SJCRH30 (cell line): Measurements from ENCODE around the gene EEF1G. TPM values are rescaled to one million over a fixed set of nuclear protein-coding genes. Genes with fewer than 3 reads are reported as not detected.
A peak's percentile ranks its signal among the peaks of the same experiment; 100 is the strongest.

ENCODE experiments used
- DNase-seq, 2 experiments: peaks; one replicate each; pipeline ENCODE4 v3.0.0-alpha.2; 2015 to 2020
- H3K27ac ChIP-seq: fragments of 250-450 bp; sonication (Bioruptor Pico); 2 replicates; pipeline ENCODE4 v1.5.1; 2020; ENCODE audit warnings: mild to moderate bottlenecking, moderate library complexity
- H3K27me3 ChIP-seq: fragments of 250-450 bp; sonication (Bioruptor Pico); 2 replicates; pipeline ENCODE4 v1.5.1; 2020; ENCODE audit warnings: mild to moderate bottlenecking, moderate library complexity
- H3K36me3 ChIP-seq: fragments of 250-450 bp; sonication (Bioruptor Pico); 2 replicates; pipeline ENCODE4 v1.5.1; 2020; ENCODE audit warnings: mild to moderate bottlenecking, moderate library complexity
- H3K4me1 ChIP-seq: fragments of 250-450 bp; sonication (Bioruptor Pico); 2 replicates; pipeline ENCODE4 v1.5.1; 2020; ENCODE audit warnings: mild to moderate bottlenecking, moderate library complexity
- H3K4me3 ChIP-seq: fragments of 250-450 bp; sonication (Bioruptor Pico); 2 replicates; pipeline ENCODE4 v1.5.1; 2020; ENCODE audit warnings: mild to moderate bottlenecking, moderate library complexity
- H3K9me3 ChIP-seq: fragments of 250-450 bp; sonication (Bioruptor Pico); replicated peaks from 2 replicates; pipeline ENCODE4 v1.5.1; 2020; ENCODE audit warnings: mild to moderate bottlenecking, moderate library complexity
- total RNA-seq: library from RNA; depleted of rRNA; stranded (reverse); fragments of >200 nt; shearing (Covaris generic); gene quantifications from 2 replicates; pipeline ENCODE4 v1.2.3, GENCODE V29; 2014

Gene EEF1G
- total RNA-seq, 1 experiment from 2014 or later: 2,270 TPM

GRCh38 chr11:62610403-62610802 is 36.7 kb upstream of the EEF1G start:
- Histone ChIP-seq H3K4me1 (no peaks in the 10 kb centered on the region), H3K27me3 (no peaks in the 10 kb centered on the region), H3K36me3 (no peaks in the 10 kb centered on the region), H3K4me3 (no peak overlapping the region), H3K27ac (no peak overlapping the region), H3K9me3 (no peaks in the 10 kb centered on the region)
- DNase-seq: no peak

- Histone ChIP-seq H3K36me3 (no peaks in the 10 kb centered on the region), H3K9me3 (no peaks in the 10 kb centered on the region), H3K27me3 (no peaks in the 10 kb centered on the region), H3K27ac (no peak overlapping the region), H3K4me3 (no peak overlapping the region), H3K4me1 (no peaks in the 10 kb centered on the region)
- DNase-seq: no peak
Observed at GRCh38 chr11:62608776-62609175, 35.1 kb upstream of the EEF1G start.

DNA sequence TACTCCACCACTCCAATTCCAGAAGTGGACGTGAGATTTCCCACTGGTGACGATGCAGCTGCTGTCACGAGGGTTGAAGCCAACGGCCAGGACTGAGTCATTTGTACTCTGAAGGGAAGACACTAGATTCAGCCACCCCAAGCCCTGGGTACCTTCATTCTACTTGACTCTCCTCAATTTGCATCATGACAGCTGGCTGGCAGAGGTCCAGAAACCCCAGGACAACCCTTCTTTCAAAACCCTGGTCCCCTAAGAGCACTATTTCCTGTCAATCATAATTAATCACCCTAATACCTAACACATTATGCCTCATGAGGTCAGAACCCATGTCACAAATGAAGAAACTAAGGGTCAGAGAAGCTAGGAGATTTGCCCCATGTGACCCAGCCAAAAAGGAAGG is 34.0 kb upstream of the EEF1G start:
- Histone ChIP-seq H3K27me3 (no peaks in the 10 kb centered on the region), H3K4me1 (no peaks in the 10 kb centered on the region), H3K27ac (no peak overlapping the region), H3K9me3 (no peaks in the 10 kb centered on the region), H3K36me3 (no peaks in the 10 kb centered on the region), H3K4me3 (no peak overlapping the region)
- DNase-seq: no peak

GRCh38 chr11:62605902-62606301 is 32.2 kb upstream of the EEF1G start:
- no peaks in the 10 kb centered on the region for H3K36me3 ChIP-seq
- no peaks in the 10 kb centered on the region for H3K9me3 ChIP-seq
- H3K27ac ChIP-seq: no peak overlapping the region
- DNase-seq: no peak
- no peak overlapping the region for H3K4me3 ChIP-seq
- H3K4me1 ChIP-seq: no peaks in the 10 kb centered on the region
- no peaks in the 10 kb centered on the region for H3K27me3 ChIP-seq

DNA sequence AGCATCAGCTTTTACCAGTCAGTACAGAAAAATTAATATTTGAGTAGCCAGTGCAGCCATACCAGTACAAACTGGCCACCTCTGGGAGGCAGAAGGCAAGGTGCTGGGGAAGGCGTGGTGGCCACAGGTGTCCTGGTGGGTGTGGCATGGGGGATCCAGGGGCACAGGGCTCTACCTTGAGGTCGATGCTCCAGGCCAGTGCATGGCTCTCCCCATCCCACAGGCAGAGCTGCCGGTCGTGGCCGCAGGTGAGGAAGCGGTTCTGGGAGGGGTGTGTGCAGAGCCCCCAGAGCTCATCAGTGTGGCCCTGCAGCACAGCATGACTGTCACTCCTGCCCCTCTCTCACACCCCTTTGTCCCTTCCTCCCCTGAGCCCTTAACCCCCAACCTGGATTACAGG is 31.8 kb upstream of the EEF1G start:
- no peak for DNase-seq
- H3K36me3 ChIP-seq: no peaks in the 10 kb centered on the region
- no peaks in the 10 kb centered on the region for H3K9me3 ChIP-seq
- peaks cover under 1% of the 10 kb centered on the region; the same call in 1 of the 2 replicates for H3K4me1 ChIP-seq
- no peak overlapping the region for H3K4me3 ChIP-seq
- no peaks in the 10 kb centered on the region for H3K27me3 ChIP-seq
- no peak overlapping the region for H3K27ac ChIP-seq

DNA sequence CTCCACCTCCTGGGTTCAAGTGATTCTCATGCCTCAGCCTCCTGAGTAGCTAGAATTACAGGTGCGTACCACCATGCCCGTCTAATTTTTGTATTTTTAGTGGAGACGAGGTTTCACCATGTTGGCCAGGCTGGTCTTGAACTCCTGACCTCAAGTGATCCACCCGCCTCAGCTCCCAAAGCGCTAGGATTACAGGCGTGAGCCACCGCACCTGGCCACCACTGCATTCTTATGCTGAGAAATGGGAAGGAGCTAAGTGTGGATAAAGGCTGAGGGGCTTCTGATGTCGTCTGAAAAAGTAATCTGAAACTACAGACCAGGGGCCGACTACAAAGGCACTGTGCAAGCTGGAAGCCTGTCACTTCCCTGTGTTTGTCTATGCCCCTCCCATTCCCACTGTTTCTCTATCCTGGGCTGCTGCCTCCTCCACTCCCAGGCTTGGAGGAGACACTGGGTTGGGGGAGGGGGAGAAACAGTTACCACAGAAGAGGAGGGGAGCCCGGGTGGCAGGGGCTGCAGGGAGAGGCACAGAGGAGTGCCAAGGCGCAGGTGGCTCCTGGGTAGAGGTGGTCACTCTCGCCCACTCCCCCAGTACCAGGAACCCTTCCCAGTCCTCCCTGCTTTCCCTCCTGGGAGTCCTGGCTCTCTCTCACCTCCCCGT is 30.9 kb upstream of the EEF1G start:
- Histone ChIP-seq H3K9me3 (no peaks in the 10 kb centered on the region), H3K4me1 (peaks cover 10% of the 10 kb centered on the region), H3K27ac (no peak overlapping the region), H3K36me3 (peaks cover 6% of the 10 kb centered on the region; the same call in 1 of the 2 replicates), H3K27me3 (no peaks in the 10 kb centered on the region), H3K4me3 (no peak overlapping the region)
- DNase-seq: no peak

- no peak overlapping the region for H3K27ac ChIP-seq
- no peaks in the 10 kb centered on the region for H3K9me3 ChIP-seq
- DNase-seq: no peak
- H3K36me3 ChIP-seq: peaks cover 8% of the 10 kb centered on the region; the same call in 1 of the 2 replicates
- H3K27me3 ChIP-seq: no peaks in the 10 kb centered on the region
- H3K4me3 ChIP-seq: no peak overlapping the region
- peaks cover 12% of the 10 kb centered on the region for H3K4me1 ChIP-seq
Observed at GRCh38 chr11:62603776-62604299, 30.1 kb upstream of the EEF1G start.

GRCh38 chr11:62603072-62603408 is 29.3 kb upstream of the EEF1G start:
- Histone ChIP-seq H3K27ac (no peak overlapping the region), H3K4me3 (no peak overlapping the region), H3K36me3 (peaks cover 16% of the 10 kb centered on the region), H3K9me3 (no peaks in the 10 kb centered on the region), H3K27me3 (no peaks in the 10 kb centered on the region), H3K4me1 (peaks cover 12% of the 10 kb centered on the region)
- no peak for DNase-seq

GRCh38 chr11:62602141-62603071 is 28.7 kb upstream of the EEF1G start:
- H3K27ac ChIP-seq: peak overlapping the region; percentile 19; the same call in 1 of the 2 replicates
- H3K4me3 ChIP-seq: peak overlapping the region; percentile 94
- H3K27me3 ChIP-seq: no peaks in the 10 kb centered on the region
- H3K9me3 ChIP-seq: no peaks in the 10 kb centered on the region
- peaks cover 12% of the 10 kb centered on the region for H3K4me1 ChIP-seq
- peaks cover 23% of the 10 kb centered on the region for H3K36me3 ChIP-seq
- no peak for DNase-seq

DNA sequence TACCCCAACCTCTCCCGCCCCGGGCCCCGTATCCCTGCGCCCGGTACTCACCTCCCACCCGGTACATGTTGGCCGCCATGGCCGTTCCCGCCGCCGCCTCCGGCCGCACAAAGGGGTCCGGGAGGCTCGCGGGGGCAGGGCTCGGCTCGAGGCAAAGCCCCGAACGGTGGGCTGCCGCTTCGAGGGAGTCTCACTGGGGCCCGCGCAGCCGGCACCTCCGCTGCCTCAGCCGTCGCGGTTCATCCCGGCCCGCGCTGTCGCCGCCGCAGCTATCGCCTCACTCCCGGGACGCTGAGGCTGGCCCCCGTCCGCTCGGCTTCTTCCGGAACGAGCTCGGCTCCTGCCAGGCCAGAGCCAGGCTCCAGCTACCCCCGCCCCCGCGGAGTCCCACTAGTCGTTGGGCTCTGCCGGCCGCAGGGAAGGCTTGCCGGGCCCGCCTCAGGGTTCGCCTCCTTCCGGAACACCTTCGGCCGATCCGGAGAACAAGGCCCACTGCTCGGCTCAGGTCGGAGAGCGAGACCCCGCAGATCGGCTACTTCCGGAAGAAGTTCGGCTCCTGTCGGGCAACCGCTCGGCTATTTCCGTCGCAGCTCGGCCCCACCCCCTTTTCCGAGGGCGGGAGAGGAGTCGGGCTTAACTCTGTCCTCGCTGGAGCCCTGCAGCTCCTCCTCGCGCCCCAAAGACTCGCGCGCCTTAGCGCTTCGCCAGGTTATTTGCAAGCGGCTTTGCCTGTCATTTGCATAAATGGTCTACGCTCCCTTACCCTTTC is 27.9 kb upstream of the EEF1G start, which contains the start of gene MTA2:
Gene MTA2, minus strand, starts transcription at position 494 of the 769 bp plus-strand sequence. Its CDS starts 415 bp downstream, at position 79.
- Histone ChIP-seq H3K36me3 (peaks cover 26% of the 10 kb centered on the region), H3K9me3 (no peaks in the 10 kb centered on the region), H3K27me3 (no peaks in the 10 kb centered on the region), H3K4me3 (peak within 1 kb of the TSS; percentile 94), H3K27ac (peak within 1 kb of the TSS; percentile 83), H3K4me1 (peaks cover 12% of the 10 kb centered on the region)
- peak; percentile 98 for DNase-seq

DNA sequence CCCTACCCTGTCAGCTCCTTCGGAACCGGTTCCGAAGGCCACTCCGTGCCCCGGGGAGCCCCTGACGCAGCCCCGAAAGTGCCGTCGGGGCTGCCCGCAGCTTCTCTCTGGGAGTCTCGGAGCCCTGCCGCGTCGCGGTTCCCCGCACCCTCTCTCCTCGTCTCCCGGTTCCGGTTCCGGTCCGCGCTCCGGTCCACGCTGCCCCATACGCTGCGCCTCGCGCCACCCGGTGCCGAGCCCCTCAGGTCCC is 27.4 kb upstream of the EEF1G start:
- Histone ChIP-seq H3K9me3 (no peaks in the 10 kb centered on the region), H3K4me3 (peak overlapping the region; percentile 94), H3K4me1 (peaks cover 12% of the 10 kb centered on the region), H3K27ac (peak overlapping the region; percentile 83), H3K27me3 (no peaks in the 10 kb centered on the region), H3K36me3 (peaks cover 31% of the 10 kb centered on the region)
- no peak for DNase-seq

DNA sequence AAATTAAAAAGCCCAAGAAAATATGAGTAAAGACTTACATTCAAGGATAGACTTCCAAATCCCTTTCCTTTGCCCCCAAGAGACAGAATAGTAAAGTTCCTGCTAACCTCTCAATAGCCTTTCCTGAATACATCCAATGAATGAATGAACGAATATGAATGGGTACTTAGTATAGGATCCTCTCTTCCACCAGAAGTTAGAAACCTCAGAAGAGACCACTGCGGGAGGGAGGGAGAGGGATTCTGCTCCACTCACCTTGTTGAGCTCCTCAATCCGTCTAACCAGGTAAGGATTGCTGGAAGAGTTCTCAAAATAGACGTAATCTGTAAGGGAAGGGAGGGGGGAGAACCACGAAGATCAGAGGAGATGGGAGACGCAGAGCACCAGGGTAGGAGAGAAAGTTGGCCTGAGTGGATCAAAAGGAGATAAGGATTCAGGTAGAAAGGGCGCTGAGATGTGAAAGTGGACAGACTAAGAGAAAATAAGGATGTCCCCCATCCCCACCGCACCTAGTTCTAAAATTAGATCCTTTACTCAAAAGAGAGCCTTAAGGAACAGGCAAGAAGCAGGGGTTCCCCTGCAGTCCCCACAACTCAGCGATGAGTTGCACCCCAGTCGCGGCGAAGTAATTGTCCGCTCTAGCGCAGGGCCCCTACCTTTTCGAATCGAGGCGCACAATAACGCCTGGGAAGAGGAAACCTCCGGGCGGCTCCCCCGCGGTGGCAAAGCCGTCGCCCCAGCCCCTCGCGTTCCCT is 26.9 kb upstream of the EEF1G start:
- no peak for DNase-seq
- H3K27me3 ChIP-seq: no peaks in the 10 kb centered on the region
- H3K4me1 ChIP-seq: peaks cover 12% of the 10 kb centered on the region
- H3K9me3 ChIP-seq: no peaks in the 10 kb centered on the region
- H3K36me3 ChIP-seq: peaks cover 36% of the 10 kb centered on the region
- H3K27ac ChIP-seq: peak overlapping the region; percentile 83
- H3K4me3 ChIP-seq: peak overlapping the region; percentile 94

GRCh38 chr11:62599901-62600300 is 26.2 kb upstream of the EEF1G start:
- Histone ChIP-seq H3K4me3 (peak overlapping the region; percentile 94), H3K27ac (no peak overlapping the region), H3K4me1 (peaks cover 12% of the 10 kb centered on the region), H3K36me3 (peaks cover 41% of the 10 kb centered on the region), H3K27me3 (no peaks in the 10 kb centered on the region), H3K9me3 (no peaks in the 10 kb centered on the region)
- DNase-seq: no peak

DNA sequence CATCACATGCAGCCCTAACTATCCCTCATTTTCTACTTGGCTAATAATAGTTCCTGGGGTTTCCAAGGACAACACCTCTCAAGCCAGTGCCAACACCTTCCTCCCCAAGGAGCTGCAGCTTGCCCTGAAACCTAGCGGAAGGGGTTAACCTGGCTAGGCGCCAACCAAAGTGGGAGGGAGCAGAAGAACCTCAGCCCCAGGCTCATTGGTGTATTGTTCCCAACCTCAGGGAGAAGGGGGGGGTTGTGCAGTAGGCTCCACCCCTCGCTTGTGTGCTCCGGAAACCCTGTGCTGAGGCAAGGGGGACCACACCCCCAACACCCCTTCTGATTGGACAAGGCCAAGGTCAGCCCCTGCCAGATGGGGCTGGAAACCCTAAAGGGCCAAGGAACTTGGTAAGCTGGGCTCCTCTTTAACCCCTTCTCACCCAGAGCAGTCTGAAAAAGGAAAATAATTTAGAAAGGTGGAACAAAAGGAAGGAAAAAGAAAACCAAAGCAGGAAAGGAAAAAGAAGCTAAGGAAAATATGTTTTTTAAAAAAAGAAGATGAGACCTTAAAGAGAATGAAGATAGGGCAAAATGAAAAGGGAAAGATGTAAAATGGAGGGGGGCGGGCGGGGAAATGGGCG is 25.5 kb upstream of the EEF1G start:
- peaks cover 41% of the 10 kb centered on the region for H3K36me3 ChIP-seq
- no peaks in the 10 kb centered on the region for H3K9me3 ChIP-seq
- H3K27ac ChIP-seq: no peak overlapping the region
- no peaks in the 10 kb centered on the region for H3K27me3 ChIP-seq
- DNase-seq: peak; percentile 98 to 99
- H3K4me3 ChIP-seq: no peak overlapping the region
- H3K4me1 ChIP-seq: peaks cover 12% of the 10 kb centered on the region
